H54 (cell line): ENCODE measurements around the gene CSF3.

Experiments used
- DNase-seq: peaks from one replicate; pipeline ENCODE4 v3.0.0; 2011; ENCODE audit warnings: low spot score, mixed read lengths; ENCODE audit not compliant: insufficient read length
- FAIRE-seq: peaks from 3 replicates; lab custom pipeline; 2011; peaks lifted over from hg19 to GRCh38; lab: Jason Lieb, UNC
- POLR2A ChIP-seq: IDR thresholded peaks from 2 replicates; pipeline ENCODE4 v1.6.1; 2011; ENCODE audit warnings: low read depth, mild to moderate bottlenecking, low read length

Gene CSF3

GRCh38 chr17:40025559-40025958, 10.3 kb downstream of the CSF3 start:
- DNase-seq: no peak
- FAIRE-seq: no peak
- no peak for TF ChIP-seq POLR2A

DNA sequence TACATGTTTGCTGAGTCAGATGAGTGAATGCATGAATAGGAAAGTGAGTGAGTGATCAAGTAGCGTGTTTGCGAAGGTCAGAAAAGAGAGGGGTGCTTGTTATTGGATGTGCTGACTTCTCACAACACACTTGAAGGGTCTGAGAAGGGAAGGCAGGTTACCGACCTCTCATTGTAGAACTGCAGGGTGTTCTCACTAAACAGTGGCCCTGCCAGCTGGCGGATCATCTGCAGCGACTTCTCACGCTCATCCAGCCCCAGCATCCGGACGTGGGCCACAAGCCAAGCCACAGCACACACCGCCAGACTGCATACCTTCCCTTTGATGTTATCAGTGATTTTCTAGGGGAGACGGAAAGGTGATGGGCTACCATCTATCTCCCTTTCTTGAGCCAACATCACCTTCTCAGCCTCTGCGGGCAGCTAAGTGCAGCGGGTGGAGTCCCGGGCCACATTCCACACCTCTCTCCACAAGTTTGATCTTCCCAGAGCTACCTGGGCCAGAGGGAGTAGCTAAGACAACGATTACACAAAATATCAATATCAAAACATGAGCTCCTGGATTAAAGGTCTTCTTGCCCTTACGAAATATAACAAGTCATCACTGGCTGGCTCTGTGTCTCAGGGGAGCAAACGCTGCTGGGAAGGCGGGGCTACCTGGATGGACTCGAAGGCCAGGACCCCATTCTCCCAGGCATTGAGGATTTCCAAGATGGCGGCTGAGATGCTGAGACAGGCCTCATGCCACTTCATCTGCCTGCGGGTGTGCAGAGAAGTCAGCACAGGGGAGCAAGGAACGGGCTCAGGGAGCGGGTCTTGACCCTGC, 11.0 kb downstream of the CSF3 start:
- DNase-seq (no peak), FAIRE-seq (no peak)
- TF ChIP-seq POLR2A: no peak

- FAIRE-seq (no peak), DNase-seq (peak; percentile 83)
- TF ChIP-seq POLR2A: no peak
These were observed 11.8 kb downstream of the CSF3 start for GRCh38 chr17:40026816-40027613.

- TF ChIP-seq POLR2A: no peak
- FAIRE-seq: no peak
- no peak for DNase-seq
These were observed 12.4 kb downstream of the CSF3 start for GRCh38 chr17:40027614-40028012.

DNA sequence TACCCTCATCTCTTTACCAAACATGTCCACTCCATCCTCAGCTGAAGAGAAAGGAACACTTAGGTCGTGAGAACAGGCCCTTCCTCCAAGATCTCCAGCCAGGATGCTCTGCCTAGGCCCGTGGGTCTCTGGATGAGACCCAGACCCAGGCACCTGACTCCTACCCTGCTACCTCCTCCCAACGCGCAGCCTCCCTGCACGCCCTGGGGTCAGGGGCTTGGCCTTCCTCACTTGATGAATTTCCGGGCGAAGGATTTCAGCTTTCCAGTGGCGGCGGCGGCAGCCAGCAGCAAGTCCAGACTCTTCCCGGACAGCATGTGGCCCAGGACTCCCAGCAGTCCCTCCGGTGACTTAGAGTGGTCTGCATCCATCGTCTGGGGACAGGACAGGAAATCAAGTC, 13.4 kb downstream of the CSF3 start:
- DNase-seq (no peak), FAIRE-seq (no peak)
- TF ChIP-seq POLR2A: no peak

DNA sequence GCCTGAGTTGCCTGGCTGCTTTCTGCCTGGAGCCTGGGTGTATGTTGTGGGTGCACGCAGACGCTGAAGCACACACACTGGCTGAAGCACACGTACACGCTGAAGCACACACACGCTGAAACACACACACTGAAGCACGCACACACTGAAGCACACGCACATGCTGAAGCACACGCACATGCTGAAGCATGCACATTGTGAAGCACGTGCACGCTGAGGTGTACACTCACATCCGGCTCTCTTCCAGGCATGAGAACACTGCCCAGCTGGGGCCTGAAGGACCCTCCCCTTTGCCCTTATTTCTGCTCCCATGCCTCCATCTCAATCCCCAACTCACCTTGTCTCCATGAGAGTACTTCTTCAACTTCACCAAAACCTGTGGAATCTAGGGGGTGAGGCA, 16.5 kb downstream of the CSF3 start:
- TF ChIP-seq POLR2A: no peak
- no peak for DNase-seq
- no peak for FAIRE-seq

DNA sequence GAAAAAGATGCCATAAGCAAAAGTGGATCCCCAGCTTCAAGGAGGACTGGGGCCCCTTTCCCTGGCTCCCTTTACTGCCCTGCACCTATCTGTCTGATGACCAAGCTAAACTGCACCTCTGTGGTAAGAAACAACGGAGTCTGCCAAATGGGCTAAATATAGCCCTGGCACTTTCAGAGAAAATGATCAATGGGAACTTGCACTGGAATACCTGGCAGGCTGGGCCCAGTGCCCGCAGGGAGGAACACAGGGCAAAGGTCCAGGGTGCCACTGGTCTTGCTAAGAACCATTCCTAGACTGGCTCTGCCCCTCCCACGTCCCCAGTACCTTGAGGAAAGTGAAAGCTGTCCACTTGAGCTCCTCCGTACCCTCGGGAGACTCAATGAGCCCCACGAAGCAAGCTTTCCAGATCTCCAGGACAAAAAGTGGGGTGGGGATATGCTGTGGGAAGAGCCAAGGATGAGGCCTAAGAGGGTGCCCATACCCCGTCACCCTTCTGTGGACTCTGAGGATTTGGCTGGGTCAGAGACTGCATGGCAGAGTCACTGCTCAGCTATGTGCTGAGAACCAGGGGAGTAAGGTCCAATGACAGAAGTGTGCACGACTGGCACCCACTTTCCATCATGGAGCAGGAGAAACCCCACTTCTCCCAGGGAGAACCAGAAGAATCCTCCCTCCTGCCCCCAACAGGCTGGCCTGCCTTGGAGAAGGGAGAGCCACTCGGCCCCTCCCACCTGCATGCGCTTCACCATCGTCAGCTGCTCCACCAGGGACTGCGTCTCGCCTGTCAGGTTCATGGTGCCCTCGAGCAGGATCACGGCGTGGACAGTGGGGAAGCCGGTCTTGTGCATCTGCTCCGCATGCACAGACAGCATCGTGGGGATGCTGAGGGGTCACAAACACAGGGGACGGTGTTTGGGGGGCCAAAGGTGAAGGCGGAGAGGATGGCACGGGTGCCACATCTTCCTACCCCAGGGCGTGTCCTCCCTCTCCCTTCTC, 17.4 kb downstream of the CSF3 start:
- FAIRE-seq (no peak), DNase-seq (no peak)
- no peak for TF ChIP-seq POLR2A

GRCh38 chr17:40033339-40033738, 18.1 kb downstream of the CSF3 start:
- TF ChIP-seq POLR2A: no peak
- DNase-seq (no peak), FAIRE-seq (no peak)

DNA sequence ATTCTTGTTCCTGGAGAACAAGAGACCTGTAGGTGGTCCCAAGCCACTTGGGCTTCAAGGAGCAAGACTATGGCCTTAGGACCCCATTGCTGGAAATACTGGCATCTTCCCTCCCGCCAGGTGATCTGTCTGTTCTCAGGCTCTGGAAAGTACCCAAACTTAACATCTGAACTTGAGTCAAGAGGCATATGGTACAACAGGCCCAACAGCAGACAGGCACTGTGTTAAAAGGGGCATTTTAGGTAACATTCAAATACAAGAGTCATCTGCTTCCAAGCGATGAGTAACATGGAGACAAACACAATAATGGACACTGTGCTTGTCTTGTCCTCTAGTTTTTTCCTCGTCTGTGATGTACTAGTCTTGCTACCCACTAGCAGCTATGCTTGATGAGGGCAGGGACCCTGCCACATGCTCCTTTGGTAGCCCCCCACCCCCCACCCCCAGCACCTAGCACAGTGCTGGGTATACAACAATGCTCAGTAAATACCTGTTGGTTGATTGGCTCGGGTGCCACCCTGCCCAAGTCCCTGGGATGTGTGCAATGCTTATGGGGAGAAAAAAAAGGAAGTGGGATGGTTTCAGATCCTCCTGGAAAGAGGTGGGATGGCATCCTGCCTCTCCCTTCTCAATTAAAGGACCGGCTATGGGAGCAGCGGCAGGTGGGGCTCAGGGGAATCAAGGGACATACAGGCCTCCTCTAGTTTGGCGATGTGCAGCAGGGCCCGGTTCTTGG, 19.4 kb downstream of the CSF3 start:
- DNase-seq (no peak), FAIRE-seq (no peak)
- TF ChIP-seq POLR2A: no peak

GRCh38 chr17:40035162-40035559, 19.9 kb downstream of the CSF3 start:
- DNase-seq: no peak
- FAIRE-seq: no peak
- no peak for TF ChIP-seq POLR2A

DNA sequence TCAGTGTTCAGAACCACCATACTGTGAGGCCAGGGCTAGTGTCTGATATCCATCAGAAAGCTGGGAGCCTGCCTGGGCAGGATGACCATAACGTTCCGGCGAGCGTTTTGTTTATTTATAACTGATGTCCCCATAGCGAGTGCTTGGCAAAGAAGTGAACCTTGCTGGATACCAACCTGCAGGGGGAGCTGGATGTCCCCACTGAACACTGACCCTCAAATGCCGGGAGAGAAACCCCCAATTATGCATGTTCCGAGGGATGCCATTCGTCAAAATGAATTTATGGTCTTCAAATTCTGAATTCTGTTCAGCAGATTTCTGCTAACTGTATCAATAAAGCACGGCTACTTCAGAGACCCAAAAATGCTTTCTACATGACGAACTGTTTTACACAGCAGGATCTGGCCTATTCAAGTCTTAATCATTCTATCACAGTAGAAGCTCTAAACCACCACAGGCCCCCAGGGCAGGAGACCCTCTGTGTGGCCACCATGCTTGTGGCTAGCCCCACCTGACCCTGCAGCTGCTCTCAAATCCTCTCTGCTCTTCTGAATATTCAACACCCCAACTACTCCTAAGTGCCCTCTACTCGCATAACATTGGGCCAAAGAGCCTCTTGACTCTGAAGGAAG, 23.8 kb downstream of the CSF3 start:
- DNase-seq (no peak), FAIRE-seq (no peak)
- TF ChIP-seq POLR2A: no peak

DNA sequence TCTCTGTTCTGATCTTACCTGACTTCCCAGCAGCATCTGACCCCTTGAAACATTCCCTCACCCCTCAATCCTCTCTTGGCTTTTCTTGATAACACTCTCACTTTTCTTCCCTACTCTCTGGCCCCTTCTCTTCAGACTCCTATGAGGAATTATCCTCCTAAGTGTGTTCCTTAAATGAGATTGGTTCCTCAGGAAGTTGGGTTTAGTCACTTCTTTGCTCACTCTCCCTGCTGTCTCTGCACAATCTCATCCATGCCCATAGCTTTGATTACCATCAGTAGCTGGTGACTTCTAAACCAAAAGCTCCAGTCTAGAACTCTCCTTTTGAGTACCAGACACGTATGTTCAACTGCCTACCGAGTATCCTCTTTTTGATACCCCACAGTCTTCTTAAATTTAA, 26.0 kb downstream of the CSF3 start:
- no peak for DNase-seq
- FAIRE-seq: no peak
- no peak for TF ChIP-seq POLR2A

- DNase-seq (no peak), FAIRE-seq (no peak)
- TF ChIP-seq POLR2A: no peak
These were observed 41.3 kb downstream of the CSF3 start for GRCh38 chr17:40056379-40057015.
